ENCODE results near the gene FAM240B. TPM values are rescaled to one million over a fixed set of nuclear protein-coding genes. Genes with fewer than 3 reads are reported as not detected.
A peak's percentile ranks its signal among the peaks of the same experiment; 100 is the strongest.

Gene FAM240B
- total RNA-seq, 4 donors from 2014 or later: not detected

- no peak for DNase-seq (ENCODE audit: extremely low spot score)
- intact Hi-C loops (cut with DNase I): no loop called here
- no peak for TF ChIP-seq EP300 (IDR thresholded peaks at IDR 0.05)
- no peak for TF ChIP-seq CTCF (IDR thresholded peaks at IDR 0.05)
- TF ChIP-seq POLR2AphosphoS5 (IDR thresholded peaks at IDR 0.05): no peak
- TF ChIP-seq POLR2A (IDR thresholded peaks at IDR 0.05; ENCODE audit: low read depth): no peak
- Histone ChIP-seq H3K9me3 (no peaks in the 10 kb centered on the region), H3K4me3 (no peak overlapping the region), H3K36me3 (no peaks in the 10 kb centered on the region), H3K4me1 (peaks cover 0 to 9% (median 6%) of the 10 kb centered on the region in 4 donors), H3K27me3 (no peaks in the 10 kb centered on the region), H3K27ac (replicated peaks in 1 of 4) (no peak overlapping the region)
- 91% methylated on average over 5 of the region's 5 CpGs for WGBS
These were observed 48.2 kb downstream of the FAM240B start for GRCh38 chr9:38671748-38672147.

GRCh38 chr9:38671372-38671731 is 48.6 kb downstream of the FAM240B start:
- TF ChIP-seq EP300 (IDR thresholded peaks at IDR 0.05): no peak
- no peak for TF ChIP-seq CTCF (IDR thresholded peaks at IDR 0.05)
- TF ChIP-seq POLR2A (IDR thresholded peaks at IDR 0.05; ENCODE audit: low read depth): no peak
- no peak for TF ChIP-seq POLR2AphosphoS5 (IDR thresholded peaks at IDR 0.05)
- no peak overlapping the region for H3K27ac ChIP-seq (replicated peaks in 1 of 4)
- 80% methylated on average over 4 of the region's 4 CpGs for WGBS
- no peak overlapping the region for H3K4me3 ChIP-seq
- H3K9me3 ChIP-seq: no peaks in the 10 kb centered on the region
- DNase-seq (ENCODE audit: extremely low spot score): no peak
- H3K36me3 ChIP-seq: no peaks in the 10 kb centered on the region
- intact Hi-C loops (cut with DNase I): no loop called here
- peaks cover 0 to 9% (median 6%) of the 10 kb centered on the region in 4 donors for H3K4me1 ChIP-seq
- no peaks in the 10 kb centered on the region for H3K27me3 ChIP-seq

- no peak for DNase-seq (ENCODE audit: extremely low spot score)
- Histone ChIP-seq H3K36me3 (no peaks in the 10 kb centered on the region), H3K4me1 (peaks cover 0 to 9% (median 6%) of the 10 kb centered on the region in 4 donors), H3K9me3 (no peaks in the 10 kb centered on the region), H3K27ac (replicated peaks in 1 of 4) (no peak overlapping the region), H3K4me3 (no peak overlapping the region), H3K27me3 (no peaks in the 10 kb centered on the region)
- intact Hi-C loops (cut with DNase I): no loop called here
- TF ChIP-seq CTCF (IDR thresholded peaks at IDR 0.05) (no peak), POLR2A (IDR thresholded peaks at IDR 0.05; ENCODE audit: low read depth) (no peak), EP300 (IDR thresholded peaks at IDR 0.05) (no peak), POLR2AphosphoS5 (IDR thresholded peaks at IDR 0.05) (no peak)
- WGBS: 70% methylated on average over 5 of the region's 5 CpGs
These were observed 49.2 kb downstream of the FAM240B start for GRCh38 chr9:38670542-38671371.

GRCh38 chr9:38668791-38669466 is 51.0 kb downstream of the FAM240B start:
- Histone ChIP-seq H3K27me3 (no peaks in the 10 kb centered on the region), H3K4me3 (no peak overlapping the region), H3K4me1 (peaks cover 0 to 9% (median 6%) of the 10 kb centered on the region in 4 donors), H3K36me3 (no peaks in the 10 kb centered on the region), H3K9me3 (no peaks in the 10 kb centered on the region), H3K27ac (replicated peaks in 1 of 4) (no peak overlapping the region)
- WGBS: 77% methylated on average over 9 of the region's 10 CpGs
- no peak for TF ChIP-seq POLR2A (IDR thresholded peaks at IDR 0.05; ENCODE audit: low read depth)
- no peak for DNase-seq (ENCODE audit: extremely low spot score)
- intact Hi-C loops (cut with DNase I): no loop called here

- Histone ChIP-seq H3K4me3 (no peak overlapping the region), H3K36me3 (no peaks in the 10 kb centered on the region), H3K4me1 (no peaks in the 10 kb centered on the region), H3K27ac (replicated peaks in 1 of 4) (no peak overlapping the region), H3K9me3 (no peaks in the 10 kb centered on the region), H3K27me3 (no peaks in the 10 kb centered on the region)
- TF ChIP-seq POLR2A (IDR thresholded peaks at IDR 0.05; ENCODE audit: low read depth): no peak
- peak in 1 of 3 experiments; percentile 18 for TF ChIP-seq CTCF (IDR thresholded peaks at IDR 0.05)
- 66% methylated on average over 8 of the region's 8 CpGs for WGBS
- DNase-seq (ENCODE audit: extremely low spot score): no peak
- intact Hi-C loops (cut with DNase I): no loop called here
These were observed 57.0 kb downstream of the FAM240B start for GRCh38 chr9:38662763-38663593.
